DMS53 treated with DMSO at 0.1 percent for 48 hours (cell line): ENCODE data around the gene CHAMP1.

Experiments
- DNase-seq: peaks from one replicate; lab custom pipeline; 2025; ENCODE audit not compliant: unreplicated experiment; lab: John Stamatoyannopoulos, UW

Gene CHAMP1, protein sequence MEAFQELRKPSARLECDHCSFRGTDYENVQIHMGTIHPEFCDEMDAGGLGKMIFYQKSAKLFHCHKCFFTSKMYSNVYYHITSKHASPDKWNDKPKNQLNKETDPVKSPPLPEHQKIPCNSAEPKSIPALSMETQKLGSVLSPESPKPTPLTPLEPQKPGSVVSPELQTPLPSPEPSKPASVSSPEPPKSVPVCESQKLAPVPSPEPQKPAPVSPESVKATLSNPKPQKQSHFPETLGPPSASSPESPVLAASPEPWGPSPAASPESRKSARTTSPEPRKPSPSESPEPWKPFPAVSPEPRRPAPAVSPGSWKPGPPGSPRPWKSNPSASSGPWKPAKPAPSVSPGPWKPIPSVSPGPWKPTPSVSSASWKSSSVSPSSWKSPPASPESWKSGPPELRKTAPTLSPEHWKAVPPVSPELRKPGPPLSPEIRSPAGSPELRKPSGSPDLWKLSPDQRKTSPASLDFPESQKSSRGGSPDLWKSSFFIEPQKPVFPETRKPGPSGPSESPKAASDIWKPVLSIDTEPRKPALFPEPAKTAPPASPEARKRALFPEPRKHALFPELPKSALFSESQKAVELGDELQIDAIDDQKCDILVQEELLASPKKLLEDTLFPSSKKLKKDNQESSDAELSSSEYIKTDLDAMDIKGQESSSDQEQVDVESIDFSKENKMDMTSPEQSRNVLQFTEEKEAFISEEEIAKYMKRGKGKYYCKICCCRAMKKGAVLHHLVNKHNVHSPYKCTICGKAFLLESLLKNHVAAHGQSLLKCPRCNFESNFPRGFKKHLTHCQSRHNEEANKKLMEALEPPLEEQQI

DNA sequence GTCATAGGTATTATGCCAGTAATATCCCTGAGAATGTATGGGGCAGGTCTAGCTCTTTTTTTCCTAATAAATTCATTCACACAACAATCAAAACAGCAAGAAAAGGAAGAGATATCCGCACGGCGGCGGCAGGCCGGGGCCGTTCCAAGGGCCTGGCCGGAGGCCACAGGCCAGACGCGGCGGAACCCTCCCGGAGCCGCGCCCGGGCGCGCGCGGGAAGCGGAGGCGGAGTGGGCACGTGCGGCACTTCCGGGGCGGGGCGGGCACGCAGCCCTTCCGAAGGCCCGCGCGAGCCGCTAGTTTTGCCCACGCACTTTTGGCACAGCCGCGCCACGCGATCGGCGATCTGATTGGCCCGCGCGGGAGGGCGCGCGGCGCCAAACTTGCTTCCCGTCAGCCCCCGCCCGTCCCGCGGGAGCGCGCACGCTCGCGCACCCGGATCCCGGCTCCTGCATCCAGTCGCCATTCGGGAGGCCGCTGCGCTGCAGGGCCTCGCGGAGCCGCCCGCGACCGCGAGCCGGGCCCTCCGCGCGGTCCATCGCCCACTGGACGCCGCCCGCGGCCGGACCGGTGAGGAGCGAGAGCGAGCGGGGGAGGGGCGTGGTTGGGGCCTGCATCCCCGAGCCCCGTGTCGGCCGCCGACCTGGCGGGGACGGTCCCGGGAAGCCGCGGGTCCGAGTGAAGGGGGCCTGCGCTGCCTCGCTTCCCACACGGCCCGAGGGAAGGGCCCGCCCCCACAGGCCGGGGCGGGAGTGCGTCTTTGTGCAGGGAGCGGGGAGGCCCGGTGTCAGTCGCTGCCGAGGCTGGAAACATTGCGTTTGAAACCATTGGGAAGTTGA, at the start of gene CHAMP1:
CHAMP1 (plus strand) TSS at position 430 of the 839 bp plus-strand sequence. CDS start 9,340 bp downstream, outside the sequence.
- peak; percentile 47 for DNase-seq

DNA sequence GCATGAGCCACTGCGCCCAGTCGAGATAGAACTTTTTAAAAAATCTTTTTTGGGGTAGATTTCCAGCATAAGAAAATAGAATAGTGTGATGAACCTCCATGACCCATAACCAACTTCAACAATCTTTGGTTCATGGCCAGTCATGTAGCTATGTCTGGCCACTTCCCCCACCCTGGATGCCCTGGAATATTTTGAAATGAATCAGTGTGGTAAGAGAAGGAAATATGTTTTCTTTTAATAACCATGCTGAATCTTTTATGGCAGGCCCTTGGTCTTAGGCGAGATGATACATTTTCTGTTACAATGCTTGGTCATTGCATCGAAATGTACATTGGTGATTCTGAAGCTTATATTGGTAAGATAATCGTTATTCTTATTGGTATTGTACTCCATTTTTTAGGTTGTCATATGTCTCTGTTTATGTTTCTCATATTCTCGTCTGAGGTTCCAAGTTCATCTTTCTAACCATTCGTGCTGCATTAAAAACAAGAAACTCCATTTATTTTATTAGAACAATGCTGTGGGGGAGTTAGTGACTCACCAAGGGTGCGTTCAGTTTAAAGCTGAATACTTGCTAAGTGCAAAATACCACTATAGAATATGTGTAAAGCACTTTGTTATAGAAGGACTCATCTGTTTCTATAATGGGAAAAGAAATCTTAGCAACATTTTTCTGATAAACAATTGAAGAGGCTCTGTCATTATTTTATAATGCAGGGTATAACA, 49.3 kb upstream of the CHAMP1 start:
- DNase-seq = no peak

DNA sequence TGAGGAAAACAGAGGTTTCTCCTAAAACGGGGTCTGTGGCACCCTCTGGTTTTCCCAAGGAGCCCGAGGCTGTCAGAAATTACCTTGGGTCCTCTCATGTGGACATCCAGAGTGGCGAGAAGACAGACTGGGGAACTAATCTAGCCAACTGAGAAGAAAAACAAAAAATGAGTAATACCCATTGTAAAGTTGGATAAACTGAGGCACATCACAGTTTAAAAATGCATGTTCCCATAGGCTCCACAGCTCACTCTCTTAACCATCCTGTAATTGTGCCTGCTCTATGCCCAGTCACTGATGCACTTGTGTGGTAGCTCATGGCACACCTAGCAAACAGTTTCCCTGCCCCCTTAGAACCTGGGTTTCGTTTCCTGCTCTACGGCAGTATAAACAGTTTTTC, 48.1 kb upstream of the CHAMP1 start:
- no peak for DNase-seq

DNA sequence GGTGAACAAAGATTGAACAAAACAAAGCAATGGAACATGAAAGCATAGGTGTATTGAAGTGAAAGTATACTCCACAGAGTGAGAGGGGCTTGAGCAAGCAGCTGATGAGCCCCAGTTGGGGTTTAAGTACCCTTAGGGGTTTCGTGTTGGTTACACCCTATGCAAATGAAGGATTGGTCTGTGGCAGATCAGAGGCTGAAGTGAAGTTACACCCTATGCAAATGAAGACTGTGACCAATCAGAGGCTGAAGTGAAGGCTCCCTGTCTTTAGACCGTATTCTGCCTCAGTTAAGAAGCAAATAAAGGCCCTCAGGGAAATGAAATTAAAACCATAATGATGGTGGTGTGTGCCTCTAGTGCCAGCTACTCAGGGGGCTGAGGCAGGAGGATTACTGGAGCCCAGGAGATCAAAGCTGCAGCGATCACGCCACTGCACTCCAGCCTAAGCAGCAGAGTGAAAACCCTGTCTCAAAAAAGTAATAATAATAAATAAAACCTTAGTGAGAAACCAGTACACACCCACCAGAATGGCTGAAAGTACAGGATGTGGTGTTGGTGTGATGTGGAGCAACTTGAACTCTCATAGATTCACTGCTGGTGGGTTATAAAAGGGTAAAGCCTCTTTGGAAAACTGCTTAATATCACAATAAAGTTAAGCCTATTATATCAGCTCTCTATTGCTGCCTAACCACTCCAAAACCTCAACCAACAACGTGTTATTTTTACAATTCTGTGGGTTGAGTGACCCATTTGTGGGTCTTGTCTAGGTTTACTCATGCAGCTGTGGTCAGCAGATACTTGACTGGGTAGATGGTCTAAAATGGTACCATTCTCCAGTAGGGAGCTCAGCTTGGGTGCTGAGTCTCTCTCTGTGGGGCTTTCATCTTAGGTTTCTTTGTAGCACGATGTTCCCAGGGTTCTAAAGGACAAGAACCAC, 45.7 kb upstream of the CHAMP1 start:
- no peak for DNase-seq

DNA sequence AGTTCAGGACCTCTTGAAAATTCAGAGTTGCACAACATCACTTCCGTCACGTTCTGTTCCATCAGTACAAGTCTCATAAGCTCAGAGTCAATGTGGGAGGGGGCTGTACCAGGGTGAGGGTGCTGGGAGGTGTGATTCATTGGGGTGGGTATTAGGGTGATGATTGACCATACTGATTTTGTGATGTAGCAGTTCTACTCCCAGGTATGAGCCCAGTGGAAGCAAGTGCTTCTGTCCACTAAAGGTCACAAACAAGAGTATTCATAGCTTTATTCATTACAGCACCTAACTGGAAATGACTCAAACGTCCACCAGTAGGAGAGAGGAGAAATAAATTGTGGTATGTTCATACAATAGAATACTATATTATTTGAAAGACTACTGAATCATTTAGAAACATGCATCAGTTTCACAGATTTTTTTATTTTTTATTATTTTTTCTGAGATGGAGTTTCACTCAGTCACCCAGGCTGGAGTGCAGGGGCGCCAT, 45.0 kb upstream of the CHAMP1 start:
- no peak for DNase-seq

DNA sequence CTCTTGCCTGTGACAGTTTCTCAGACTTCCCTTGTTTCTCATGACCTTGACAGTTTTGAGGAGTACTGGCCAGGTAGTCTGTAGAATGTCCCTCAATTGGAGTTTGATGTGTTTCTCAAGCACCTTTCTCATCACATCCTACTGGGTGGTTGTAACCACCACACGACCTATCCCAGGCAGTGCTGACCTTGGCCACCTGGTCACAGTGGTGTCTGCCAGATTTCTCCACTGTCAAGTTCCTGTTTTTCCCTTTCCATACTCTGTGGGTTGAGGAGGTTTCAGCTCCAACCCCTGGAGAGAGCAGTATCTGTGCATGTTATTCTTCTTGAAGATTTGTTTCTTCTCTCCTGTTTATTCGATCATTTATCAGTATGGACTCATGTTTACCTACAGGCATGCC, 41.3 kb upstream of the CHAMP1 start:
- DNase-seq = no peak

DNA sequence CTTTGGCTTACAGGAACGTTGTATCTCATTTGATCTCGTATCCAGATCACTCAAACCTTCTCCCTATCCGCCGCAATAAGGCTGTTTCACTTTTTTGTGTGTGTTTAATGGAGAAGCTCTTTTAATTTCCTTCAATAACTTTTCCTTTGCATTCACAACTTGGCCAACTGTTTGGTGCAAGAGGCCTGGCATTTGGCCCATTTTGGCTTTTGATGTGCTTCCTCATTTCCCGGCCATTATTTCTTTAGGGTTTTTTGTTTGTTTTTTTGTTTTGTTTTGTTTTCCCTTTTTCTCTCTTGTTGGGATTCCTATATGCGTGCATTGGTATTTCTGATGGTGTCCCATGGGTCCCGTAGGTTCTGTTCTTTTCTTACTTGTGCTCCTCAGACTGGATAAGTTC, 39.0 kb upstream of the CHAMP1 start:
- no peak for DNase-seq

DNA sequence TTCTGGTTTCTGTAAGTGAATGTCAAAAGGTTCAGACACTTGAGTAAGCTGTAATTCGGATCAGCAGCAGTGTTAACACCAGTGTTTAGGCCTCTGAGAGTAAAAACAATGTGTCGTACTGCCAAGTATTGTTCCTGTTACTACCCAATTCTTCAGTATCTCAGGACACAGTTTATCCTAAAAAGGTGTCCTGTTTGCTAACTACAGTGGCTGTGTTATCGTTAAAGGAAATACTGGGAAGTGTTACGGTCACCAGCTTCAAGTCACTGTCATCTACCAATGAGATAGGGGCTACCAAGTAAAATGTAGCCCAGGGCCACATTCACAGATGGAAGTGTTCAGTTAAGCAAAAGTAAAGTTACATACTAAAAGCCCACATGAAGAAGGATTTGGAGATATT, 35.2 kb upstream of the CHAMP1 start:
- no peak for DNase-seq

DNA sequence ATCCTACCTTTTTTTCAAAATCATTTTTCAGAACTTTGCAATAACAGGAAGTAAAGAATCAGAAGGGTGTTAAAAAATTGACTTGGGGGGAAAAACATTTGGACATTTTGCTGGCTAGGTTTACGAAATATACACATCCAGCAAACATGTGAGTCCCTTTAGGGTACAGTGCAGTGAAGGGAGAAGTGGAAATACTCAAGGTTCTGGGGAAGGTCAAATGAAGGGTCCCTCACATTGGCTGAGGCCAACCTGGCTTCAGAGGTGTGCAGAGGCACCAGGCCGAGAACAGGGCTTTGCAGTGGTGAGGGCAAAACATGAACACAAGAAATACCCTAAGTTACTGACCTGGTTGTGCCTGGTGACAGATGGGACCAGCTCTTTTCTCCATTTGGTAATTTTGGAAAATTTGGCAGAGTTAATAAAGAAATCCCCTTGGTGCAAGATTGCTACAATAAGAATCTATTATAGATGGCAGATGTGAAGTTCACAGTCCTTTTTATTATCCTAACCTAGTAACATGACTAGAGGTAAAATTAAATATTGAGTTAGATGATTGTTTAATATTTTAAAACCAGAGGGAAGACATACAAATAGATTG, 34.4 kb upstream of the CHAMP1 start:
- no peak for DNase-seq

DNA sequence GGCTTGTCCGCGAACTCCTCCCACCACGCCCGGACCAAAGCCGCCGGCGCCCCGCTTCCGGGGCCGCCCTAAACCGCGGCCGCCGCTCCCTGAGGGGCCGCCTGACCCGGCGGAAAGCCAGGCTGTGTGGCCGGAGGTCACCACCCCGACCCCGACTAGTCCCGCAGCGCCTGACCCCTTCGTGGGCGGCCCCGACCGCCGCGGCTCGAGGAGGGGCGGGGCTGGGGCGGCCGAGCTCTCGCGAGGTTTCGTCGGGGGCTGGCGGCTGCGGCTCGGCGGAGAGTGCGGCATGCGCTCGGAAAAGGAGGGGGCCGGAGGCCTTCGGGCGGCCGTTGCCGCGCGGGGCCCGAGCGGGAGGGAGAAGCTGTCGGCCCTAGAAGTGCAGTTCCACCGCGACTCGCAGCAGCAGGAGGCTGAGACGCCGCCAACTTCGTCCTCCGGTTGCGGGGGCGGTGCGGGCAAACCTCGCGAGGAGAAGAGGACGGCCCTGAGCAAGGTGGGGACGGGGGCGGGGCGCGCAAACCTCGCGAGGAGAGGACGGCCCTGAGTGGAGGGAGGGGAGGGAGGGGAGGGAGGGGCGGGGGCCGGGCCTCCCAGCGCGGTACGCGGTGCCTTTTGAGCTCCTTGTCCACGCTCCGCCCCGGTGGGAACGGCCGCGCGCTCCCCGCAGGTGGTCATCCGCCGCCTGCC, 32.8 kb upstream of the CHAMP1 start, which contains the start of gene UPF3A:
UPF3A (plus strand) TSS at position 251 of the 690 bp plus-strand sequence; CDS start at position 290, 39 bp downstream.
- DNase-seq = peak; percentile 21

DNA sequence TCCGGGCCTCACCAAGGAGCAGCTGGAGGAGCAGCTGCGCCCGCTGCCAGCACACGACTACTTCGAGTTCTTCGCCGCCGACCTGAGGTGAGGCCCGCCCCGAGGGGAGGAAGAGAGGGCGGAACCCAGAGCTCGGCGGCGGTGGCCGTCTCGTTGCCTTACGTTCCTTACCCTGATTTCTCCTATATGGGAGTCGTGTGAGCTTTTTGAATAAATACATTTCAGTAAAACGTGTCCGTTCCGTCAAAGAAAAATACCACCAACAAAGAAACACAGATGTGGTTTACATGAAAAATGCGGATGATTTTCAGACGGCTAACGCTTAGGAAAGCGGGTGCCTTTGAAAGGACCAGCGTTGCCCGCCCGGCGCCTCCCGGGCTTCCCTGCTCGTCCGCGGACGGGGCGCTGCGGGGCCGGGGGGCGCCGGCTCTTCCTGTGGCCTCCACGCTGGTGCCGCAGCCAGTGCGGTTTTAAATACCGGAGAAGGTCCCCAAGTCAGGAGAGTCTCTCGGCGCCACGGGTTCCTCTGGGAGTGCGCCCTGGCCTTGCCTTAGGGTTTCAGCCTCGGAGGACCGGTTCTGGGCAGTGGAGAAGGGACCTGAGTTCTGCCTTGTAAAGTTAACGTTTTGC, 32.1 kb upstream of the CHAMP1 start:
- DNase-seq = peak; percentile 21

DNA sequence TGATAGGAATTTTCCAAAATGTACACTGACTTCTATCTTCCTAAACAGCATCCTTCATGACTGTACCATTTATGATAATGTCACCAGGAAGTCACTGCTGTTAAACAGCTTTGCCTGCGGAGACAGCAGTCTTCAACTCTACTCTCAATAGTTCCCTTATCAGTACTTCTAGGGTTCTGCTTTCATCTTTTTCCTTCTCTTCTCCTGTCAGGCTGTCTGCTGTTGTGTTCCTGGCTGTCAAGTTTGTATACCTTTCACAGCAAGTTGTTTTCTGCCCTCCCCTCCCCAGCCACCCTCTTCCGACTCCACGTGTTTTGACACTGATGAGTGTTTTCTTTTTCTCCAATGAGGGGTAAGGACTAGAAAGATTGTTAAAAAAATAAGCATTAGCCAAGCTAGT, 30.7 kb upstream of the CHAMP1 start:
- no peak for DNase-seq

DNA sequence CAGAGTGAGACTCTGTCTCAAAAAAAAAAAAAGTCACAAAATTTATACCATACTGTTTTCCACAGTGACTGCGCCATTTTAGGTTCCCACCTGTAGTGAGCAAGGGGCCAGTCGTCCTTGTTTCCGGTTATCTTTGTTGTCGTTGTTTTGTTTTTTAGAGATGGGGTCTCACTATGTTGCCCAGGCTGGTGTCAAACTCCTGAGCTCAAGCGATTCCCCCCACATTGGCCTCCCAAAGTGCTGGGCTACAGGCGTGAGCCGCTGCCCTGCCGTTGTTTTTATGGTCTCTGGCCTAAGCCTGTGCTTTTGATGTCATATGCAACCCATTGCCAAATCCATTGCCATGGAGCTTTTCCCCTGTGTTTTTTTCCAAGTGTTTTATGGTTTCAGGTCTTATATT, 29.6 kb upstream of the CHAMP1 start:
- no peak for DNase-seq

DNA sequence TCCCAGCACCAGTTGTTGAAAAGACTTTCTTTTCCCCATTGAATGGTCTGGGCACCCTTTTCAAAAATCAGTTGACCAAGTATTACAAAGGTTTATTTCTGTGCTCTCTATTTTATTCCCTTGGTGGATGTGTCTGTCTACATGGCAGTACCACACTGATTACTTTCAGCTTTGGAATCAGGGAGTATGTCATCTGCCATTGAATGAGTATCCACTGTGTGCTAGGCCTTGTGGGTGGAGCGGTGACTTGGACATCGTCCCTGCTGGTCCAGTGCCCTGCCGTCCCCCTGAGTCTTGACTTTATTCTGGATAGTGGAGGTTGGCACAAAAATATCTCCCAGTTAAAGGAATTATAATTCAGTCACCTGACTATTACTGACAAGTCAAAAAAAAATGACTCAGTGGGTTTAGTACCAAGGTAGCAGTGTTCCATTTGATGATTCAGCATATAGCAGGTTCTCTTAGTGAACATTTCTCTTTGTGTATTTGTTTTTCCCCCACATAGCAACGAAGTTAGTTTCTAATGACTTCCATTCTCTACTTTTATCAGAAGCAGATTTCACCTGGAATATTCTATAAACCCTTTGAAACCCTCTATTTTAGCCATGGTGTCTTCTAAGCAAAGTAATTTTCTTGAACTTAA, 29.0 kb upstream of the CHAMP1 start:
- DNase-seq = no peak

DNA sequence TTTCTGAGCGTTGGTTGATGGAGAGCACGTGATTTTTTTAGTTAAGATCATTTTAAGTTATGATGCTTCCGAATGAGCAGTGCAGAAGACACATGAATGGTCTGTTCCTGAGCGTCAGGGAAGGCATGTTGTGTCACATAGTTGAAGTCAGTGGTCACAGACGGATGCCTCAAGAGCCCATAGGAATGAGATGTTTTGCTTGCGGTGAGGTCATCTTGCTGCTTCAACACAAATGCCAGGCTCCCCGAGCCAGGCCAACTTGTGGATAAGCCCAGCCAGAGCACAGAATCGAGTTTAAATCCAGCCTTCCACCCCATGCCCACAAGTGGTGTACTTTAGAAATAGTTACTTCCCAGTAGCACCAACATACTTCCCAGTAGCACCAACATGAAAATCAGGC, 27.5 kb upstream of the CHAMP1 start:
- no peak for DNase-seq

DNA sequence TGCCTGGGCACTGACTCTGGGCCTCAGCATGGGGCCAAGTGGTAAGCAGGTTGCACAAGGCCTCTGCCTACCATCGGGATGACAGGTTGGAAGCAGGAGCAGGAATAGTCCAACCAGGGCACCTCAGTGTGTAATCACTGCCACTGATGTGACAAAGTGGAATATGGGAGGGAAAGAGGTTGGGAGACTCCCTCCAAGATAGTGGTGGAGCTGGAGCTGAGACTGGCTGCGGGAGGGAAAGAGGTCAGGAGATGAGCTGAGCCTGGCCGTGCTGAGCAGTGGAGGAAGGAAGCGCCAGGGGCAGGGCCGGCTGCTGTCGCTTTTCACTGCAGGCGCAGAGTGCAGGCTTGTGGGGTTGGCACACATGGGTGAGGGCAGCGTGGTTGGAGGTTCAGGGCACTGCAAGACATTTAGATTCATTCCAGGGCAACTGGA, 26.1 kb upstream of the CHAMP1 start:
- DNase-seq = no peak

DNA sequence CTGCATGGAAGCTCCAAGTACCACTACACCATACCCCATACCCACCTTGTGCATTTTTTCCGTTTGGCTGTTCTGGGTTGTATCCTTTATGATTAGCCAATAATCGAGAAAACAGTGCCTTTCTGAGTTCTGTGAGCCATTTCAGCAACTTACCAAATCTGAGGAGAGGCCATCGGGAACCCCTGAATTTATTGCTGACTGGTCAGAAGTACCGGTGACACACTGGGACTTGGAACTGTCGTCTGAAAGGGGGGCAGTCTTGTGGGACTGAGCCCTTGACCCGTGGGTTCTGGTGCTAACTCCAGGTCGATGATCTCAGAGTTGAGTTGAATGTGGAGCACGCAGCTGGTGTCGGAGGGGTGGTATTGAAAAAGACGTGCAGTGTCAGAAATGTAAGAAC, 17.9 kb upstream of the CHAMP1 start:
- no peak for DNase-seq
